ENCODE data around the gene FOXL3. TPM values are rescaled to one million over a fixed set of nuclear protein-coding genes. Genes with fewer than 3 reads are reported as not detected.

Gene FOXL3
- polyA plus RNA-seq, 1 of the 3 experiments (the other 2 are of a cell fraction) = not detected

- Histone ChIP-seq H3K9ac (no peak overlapping the region), H3K4me3 (ENCODE audit: low read depth in 2 of 2, low read length in 1 of 2) (no peak overlapping the region), H3K79me2 (ENCODE audit: insufficient read depth) (no peaks in the 10 kb centered on the region), H3K4me2 (no peak overlapping the region), H3K9me3 (no peaks in the 10 kb centered on the region), H3K9me2 (no peaks in the 10 kb centered on the region), H3K27me3 (ENCODE audit: insufficient read depth) (peaks cover 77% of the 10 kb centered on the region), H3K4me1 (ENCODE audit: control insufficient read depth in 1 of 2, insufficient read depth in 2 of 2, low read depth in 1 of 2, low read length in 1 of 2) (no peaks in the 10 kb centered on the region), H3K27ac (ENCODE audit: low read depth in 2 of 2, low read length in 1 of 2) (no peak overlapping the region), H4K20me1 (ENCODE audit: insufficient read depth) (no peaks in the 10 kb centered on the region), H2AFZ (ENCODE audit: low read depth) (no peak overlapping the region), H3F3A (replicated peaks; ENCODE audit: insufficient read depth) (no peaks in the 10 kb centered on the region), H3K36me3 (replicated peaks in 1 of 2; ENCODE audit: control insufficient read depth in 1 of 2, insufficient read depth in 2 of 2, low read length in 1 of 2) (no peaks in the 10 kb centered on the region)
- DNase-seq = no peak
- POLR2A ChIA-PET = no interaction called here
- TF ChIP-seq RXRA (IDR thresholded peaks at IDR 0.05; ENCODE audit: borderline replicate concordance, low read depth) (no peak), EP300 (IDR thresholded peaks at IDR 0.05; ENCODE audit: borderline replicate concordance in 1 of 2, low read depth in 1 of 2, low read length in 1 of 2) (no peak), TAF1 (IDR thresholded peaks at IDR 0.05; ENCODE audit: borderline replicate concordance, low read depth, low read length) (no peak), MXI1 (IDR thresholded peaks at IDR 0.05; ENCODE audit: low read depth, low read length) (no peak), MAX (IDR thresholded peaks at IDR 0.05; ENCODE audit: low read depth) (no peak), GABPA (IDR thresholded peaks at IDR 0.05; ENCODE audit: low read depth) (no peak), RCOR1 (IDR thresholded peaks at IDR 0.05; ENCODE audit: low read length) (no peak), SMC3 (IDR thresholded peaks at IDR 0.05; ENCODE audit: low read depth, low read length) (no peak), CTCF (IDR thresholded peaks at IDR 0.05) (no peak), TEAD4 (IDR thresholded peaks at IDR 0.05; ENCODE audit: borderline replicate concordance, insufficient read depth) (no peak)
- TF ChIP-seq, protein P1, sequence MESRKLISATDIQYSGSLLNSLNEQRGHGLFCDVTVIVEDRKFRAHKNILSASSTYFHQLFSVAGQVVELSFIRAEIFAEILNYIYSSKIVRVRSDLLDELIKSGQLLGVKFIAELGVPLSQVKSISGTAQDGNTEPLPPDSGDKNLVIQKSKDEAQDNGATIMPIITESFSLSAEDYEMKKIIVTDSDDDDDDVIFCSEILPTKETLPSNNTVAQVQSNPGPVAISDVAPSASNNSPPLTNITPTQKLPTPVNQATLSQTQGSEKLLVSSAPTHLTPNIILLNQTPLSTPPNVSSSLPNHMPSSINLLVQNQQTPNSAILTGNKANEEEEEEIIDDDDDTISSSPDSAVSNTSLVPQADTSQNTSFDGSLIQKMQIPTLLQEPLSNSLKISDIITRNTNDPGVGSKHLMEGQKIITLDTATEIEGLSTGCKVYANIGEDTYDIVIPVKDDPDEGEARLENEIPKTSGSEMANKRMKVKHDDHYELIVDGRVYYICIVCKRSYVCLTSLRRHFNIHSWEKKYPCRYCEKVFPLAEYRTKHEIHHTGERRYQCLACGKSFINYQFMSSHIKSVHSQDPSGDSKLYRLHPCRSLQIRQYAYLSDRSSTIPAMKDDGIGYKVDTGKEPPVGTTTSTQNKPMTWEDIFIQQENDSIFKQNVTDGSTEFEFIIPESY (IDR thresholded peaks at IDR 0.05; ENCODE audit: borderline replicate concordance, low read depth) = no peak
- CTCF ChIA-PET = no interaction called here
- WGBS (ENCODE audit: low lambda C conversion rate) = 57% methylated on average over 24 of the region's 25 CpGs
Observed at GRCh38 chr7:282621-283020, 7.3 kb upstream of the FOXL3 start.

DNA sequence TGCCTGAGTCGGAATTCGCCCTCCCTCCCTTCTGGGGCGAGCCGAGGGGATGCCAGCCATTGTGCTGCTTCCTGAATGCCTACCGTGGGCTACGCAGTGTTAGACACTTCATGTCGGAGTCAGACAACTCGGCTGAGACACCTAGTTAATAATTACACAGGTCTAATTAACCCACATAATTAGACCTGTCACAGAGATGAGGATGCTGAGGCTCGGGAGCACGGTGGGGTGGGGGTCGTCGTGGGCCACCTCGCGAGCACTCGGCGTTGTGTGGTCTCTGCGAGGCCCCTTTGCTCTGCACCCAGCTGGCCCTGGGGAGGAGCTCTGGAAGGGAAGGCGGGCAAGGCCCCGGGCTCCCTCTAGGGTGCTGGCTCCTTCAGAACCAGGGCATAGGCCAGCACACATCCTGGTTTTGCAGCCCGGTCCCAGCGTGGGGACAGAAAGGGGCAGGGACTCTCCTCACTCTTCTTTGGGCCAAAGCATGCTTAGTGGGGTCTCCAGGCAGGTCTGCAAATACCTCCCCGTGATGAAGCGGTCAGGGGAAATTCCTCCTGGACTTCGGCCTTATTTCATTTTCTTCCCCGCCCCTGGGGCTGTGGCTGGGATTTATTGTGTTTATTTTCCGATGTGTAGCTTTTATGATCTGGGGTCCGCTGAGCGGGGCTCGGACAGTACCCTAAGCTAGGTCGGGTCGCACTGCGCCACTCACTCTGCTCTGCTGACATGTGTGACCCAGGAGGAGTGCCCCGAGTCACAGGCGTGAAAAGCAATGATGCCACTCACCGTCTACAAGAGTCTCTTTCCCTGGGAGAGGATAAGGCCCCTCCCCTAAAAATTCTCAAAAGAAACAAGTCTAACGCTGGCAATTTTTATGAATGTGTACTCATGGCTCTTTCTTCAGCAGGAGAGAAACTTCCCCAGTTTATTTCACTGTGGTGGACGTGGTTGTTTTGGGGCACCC is 4.9 kb upstream of the FOXL3 start:
- H3K36me3 ChIP-seq (replicated peaks in 1 of 2; ENCODE audit: control insufficient read depth in 1 of 2, insufficient read depth in 2 of 2, low read length in 1 of 2) = no peaks in the 10 kb centered on the region
- H3F3A ChIP-seq (replicated peaks; ENCODE audit: insufficient read depth) = no peaks in the 10 kb centered on the region
- peaks cover 91% of the 10 kb centered on the region for H3K27me3 ChIP-seq (ENCODE audit: insufficient read depth)
- ChIA-PET POLR2A (no interaction called here), CTCF (interaction anchor here (1.0 to 1.4 kb wide), 3 partner anchors 19 to 37 kb away, joined by 3 to 4 read pairs (median 3); no protein-coding TSS in a partner anchor)
- no peak overlapping the region for H2AFZ ChIP-seq (ENCODE audit: low read depth)
- no peaks in the 10 kb centered on the region for H3K9me3 ChIP-seq
- no peaks in the 10 kb centered on the region for H4K20me1 ChIP-seq (ENCODE audit: insufficient read depth)
- H3K4me2 ChIP-seq = no peak overlapping the region
- WGBS (ENCODE audit: low lambda C conversion rate) = 60% methylated on average over 34 of the region's 37 CpGs
- H3K9ac ChIP-seq = no peak overlapping the region
- no peaks in the 10 kb centered on the region for H3K9me2 ChIP-seq
- H3K4me1 ChIP-seq (ENCODE audit: control insufficient read depth in 1 of 2, insufficient read depth in 2 of 2, low read depth in 1 of 2, low read length in 1 of 2) = no peaks in the 10 kb centered on the region
- H3K4me3 ChIP-seq (ENCODE audit: low read depth in 2 of 2, low read length in 1 of 2) = no peak overlapping the region
- no peaks in the 10 kb centered on the region for H3K79me2 ChIP-seq (ENCODE audit: insufficient read depth)
- H3K27ac ChIP-seq (ENCODE audit: low read depth in 2 of 2, low read length in 1 of 2) = no peak overlapping the region
- DNase-seq = no peak
- TF ChIP-seq EZH2phosphoT487 (IDR thresholded peaks at IDR 0.05; ENCODE audit: borderline replicate concordance, low read depth) = no peak
- no peak for TF ChIP-seq MEF2A (IDR thresholded peaks at IDR 0.05; ENCODE audit: borderline replicate concordance, low read depth)
- no peak for TF ChIP-seq SIN3A (IDR thresholded peaks at IDR 0.05; ENCODE audit: borderline replicate concordance, low read depth, low read length)
- TF ChIP-seq, protein P2, sequence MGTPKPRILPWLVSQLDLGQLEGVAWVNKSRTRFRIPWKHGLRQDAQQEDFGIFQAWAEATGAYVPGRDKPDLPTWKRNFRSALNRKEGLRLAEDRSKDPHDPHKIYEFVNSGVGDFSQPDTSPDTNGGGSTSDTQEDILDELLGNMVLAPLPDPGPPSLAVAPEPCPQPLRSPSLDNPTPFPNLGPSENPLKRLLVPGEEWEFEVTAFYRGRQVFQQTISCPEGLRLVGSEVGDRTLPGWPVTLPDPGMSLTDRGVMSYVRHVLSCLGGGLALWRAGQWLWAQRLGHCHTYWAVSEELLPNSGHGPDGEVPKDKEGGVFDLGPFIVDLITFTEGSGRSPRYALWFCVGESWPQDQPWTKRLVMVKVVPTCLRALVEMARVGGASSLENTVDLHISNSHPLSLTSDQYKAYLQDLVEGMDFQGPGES (IDR thresholded peaks at IDR 0.05; ENCODE audit: low read depth, low read length) = no peak
- TF ChIP-seq RAD21 (IDR thresholded peaks at IDR 0.05; ENCODE audit: low read length) = no peak
- no peak for TF ChIP-seq NRF1 (IDR thresholded peaks at IDR 0.05; ENCODE audit: low read depth, low read length)
- TF ChIP-seq FOSL2 (IDR thresholded peaks at IDR 0.05; ENCODE audit: borderline replicate concordance, low read depth) = no peak
- no peak for TF ChIP-seq TCF12 (IDR thresholded peaks at IDR 0.05)
